H9 (cell line): ENCODE data around the gene CFAP77. TPM values are rescaled to one million over a fixed set of nuclear protein-coding genes. Genes with fewer than 3 reads are reported as not detected.

Experiments used
- DNase-seq: peaks from one replicate; pipeline ENCODE4 v3.0.0-alpha.2; 2017
- H2AFZ ChIP-seq: one replicate; pipeline ENCODE4 v1.6.1; 2013; ENCODE audit warnings: mild to moderate bottlenecking, low read length, control low read depth, moderate library complexity
- H2AK5ac ChIP-seq: 2 replicates; pipeline ENCODE4 v1.6.1; 2013; ENCODE audit warnings: low read length, control low read depth, mixed read lengths; ENCODE audit not compliant: insufficient read length
- H2BK120ac ChIP-seq: one replicate; pipeline ENCODE4 v1.6.1; 2013; ENCODE audit warnings: low read depth, mild to moderate bottlenecking, low read length, control low read depth, inconsistent platforms; ENCODE audit not compliant: poor library complexity, severe bottlenecking
- H2BK12ac ChIP-seq: 2 replicates; pipeline ENCODE4 v1.6.1; 2013; ENCODE audit warnings: low read length, control low read depth, mixed read lengths, low read depth; ENCODE audit not compliant: insufficient read length
- H2BK15ac ChIP-seq: 2 replicates; pipeline ENCODE4 v1.6.1; 2013; ENCODE audit warnings: low read depth, low read length, control low read depth
- H2BK20ac ChIP-seq: one replicate; pipeline ENCODE4 v1.6.1; 2013; ENCODE audit warnings: low read depth, mild to moderate bottlenecking, low read length, control low read depth, inconsistent platforms; ENCODE audit not compliant: poor library complexity, severe bottlenecking
- H2BK5ac ChIP-seq: 2 replicates; pipeline ENCODE4 v1.6.1; 2013; ENCODE audit warnings: low read length, control low read depth, mixed read lengths; ENCODE audit not compliant: insufficient read length
- H3K14ac ChIP-seq: 2 replicates; pipeline ENCODE4 v1.6.1; 2013; ENCODE audit warnings: low read length, control low read depth; ENCODE audit not compliant: insufficient read depth
- H3K18ac ChIP-seq: 2 replicates; pipeline ENCODE4 v1.6.1; 2013; ENCODE audit warnings: low read depth, mild to moderate bottlenecking, mixed read lengths, low read length, control low read depth; ENCODE audit not compliant: insufficient read length
- H3K23ac ChIP-seq: 2 replicates; pipeline ENCODE4 v1.6.1; 2013; ENCODE audit warnings: low read length, control low read depth, mixed read lengths, low read depth; ENCODE audit not compliant: insufficient read length
- H3K23me2 ChIP-seq: 2 replicates; pipeline ENCODE4 v1.6.1; 2013; ENCODE audit warnings: low read depth, mild to moderate bottlenecking, mixed read lengths, low read length, control low read depth; ENCODE audit not compliant: insufficient read length, poor library complexity, severe bottlenecking
- H3K27ac ChIP-seq: 2 replicates; pipeline ENCODE4 v1.5.1; 2013; ENCODE audit warnings: low read length, control low read depth, mixed read lengths, low read depth; ENCODE audit not compliant: insufficient read length
- H3K27me3 ChIP-seq: 2 replicates; pipeline ENCODE4 v1.6.1; 2013; ENCODE audit warnings: low read length, control low read depth, inconsistent platforms; ENCODE audit not compliant: insufficient read depth
- H3K4ac ChIP-seq: 2 replicates; pipeline ENCODE4 v1.6.1; 2013; ENCODE audit warnings: low read depth, mild to moderate bottlenecking, control low read depth, inconsistent platforms, low read length, moderate library complexity
- H3K4me1 ChIP-seq: 2 replicates; pipeline ENCODE4 v1.6.1; 2013; ENCODE audit warnings: low read length, control low read depth, inconsistent platforms; ENCODE audit not compliant: insufficient read depth
- H3K4me2 ChIP-seq: 2 replicates; pipeline ENCODE4 v1.6.1; 2013; ENCODE audit warnings: low read length, control low read depth, mixed read lengths; ENCODE audit not compliant: insufficient read length, insufficient read depth
- H3K56ac ChIP-seq: 2 replicates; pipeline ENCODE4 v1.6.1; 2013; ENCODE audit warnings: low read depth, mild to moderate bottlenecking, mixed read lengths, low read length, control low read depth; ENCODE audit not compliant: insufficient read length
- H3K79me1 ChIP-seq: 2 replicates; pipeline ENCODE4 v1.6.1; 2013; ENCODE audit warnings: low read depth, mild to moderate bottlenecking, moderate library complexity, low read length, control low read depth, inconsistent platforms; ENCODE audit not compliant: insufficient read depth, poor library complexity, severe bottlenecking
- H3K79me2 ChIP-seq: 2 replicates; pipeline ENCODE4 v1.6.1; 2013; ENCODE audit warnings: low read length, control low read depth, inconsistent platforms; ENCODE audit not compliant: insufficient read depth
- H3K9ac ChIP-seq: 2 replicates; pipeline ENCODE4 v1.6.1; 2013; ENCODE audit warnings: low read length, control low read depth, mixed read lengths; ENCODE audit not compliant: insufficient read length; ENCODE audit errors: extremely low read depth
- H3K9me3 ChIP-seq: one replicate; pipeline ENCODE4 v1.6.1; 2013; ENCODE audit warnings: low read depth, low read length, inconsistent platforms; ENCODE audit not compliant: control insufficient read depth
- H3T11ph ChIP-seq: one replicate; pipeline ENCODE4 v1.6.1; 2013; ENCODE audit warnings: mild to moderate bottlenecking, low read length, control low read depth, inconsistent platforms
- H4K20me1 ChIP-seq: one replicate; pipeline ENCODE4 v1.6.1; 2013; ENCODE audit not compliant: control insufficient read depth, insufficient read length, insufficient read depth
- H4K5ac ChIP-seq: 2 replicates; pipeline ENCODE4 v1.6.1; 2013; ENCODE audit warnings: low read depth, mild to moderate bottlenecking, mixed read lengths, low read length, control low read depth; ENCODE audit not compliant: insufficient read length
- H4K8ac ChIP-seq: replicated peaks from 2 replicates; pipeline ENCODE4 v1.6.1; 2013; ENCODE audit warnings: low read length, control low read depth, mixed read lengths, low read depth; ENCODE audit not compliant: insufficient read length
- H4K91ac ChIP-seq: 2 replicates; pipeline ENCODE4 v1.6.1; 2013; ENCODE audit warnings: low read depth, mild to moderate bottlenecking, moderate library complexity, mixed read lengths, low read length, control low read depth; ENCODE audit not compliant: insufficient read length
- H3K27ac Mint-ChIP-seq, 3 experiments: 2 replicates in 2 of 3; 3 replicates in 1 of 3; pipeline ENCODE4 v1.8.0; 2020 to 2021; ENCODE audit warnings: mixed read lengths in 3 of 3, mild to moderate bottlenecking in 1 of 3, moderate library complexity in 1 of 3
- H3K27me3 Mint-ChIP-seq: 2 replicates; pipeline ENCODE4 v1.8.0; 2021; ENCODE audit warnings: low read depth, mild to moderate bottlenecking, moderate library complexity, mixed read lengths
- H3K36me3 Mint-ChIP-seq, 3 experiments: 2 replicates in 2 of 3; 3 replicates in 1 of 3; pipeline ENCODE4 v1.8.0; 2020 to 2021; ENCODE audit warnings: low read depth in 3 of 3, mixed read lengths in 3 of 3; ENCODE audit not compliant: insufficient read depth in 1 of 3
- H3K4me1 Mint-ChIP-seq, 2 experiments: 2 replicates each; pipeline ENCODE4 v1.8.0; 2020; ENCODE audit warnings: mixed read lengths in 2 of 2
- H3K4me3 Mint-ChIP-seq, 2 experiments: 2 replicates in 1 of 2; 3 replicates in 1 of 2; pipeline ENCODE4 v1.8.0; 2020 to 2021; ENCODE audit warnings: mild to moderate bottlenecking in 2 of 2, mixed read lengths in 2 of 2, moderate library complexity in 1 of 2
- H3K9me3 Mint-ChIP-seq, 2 experiments: 2 replicates in 1 of 2; 3 replicates in 1 of 2; pipeline ENCODE4 v1.8.0; 2020; ENCODE audit warnings: mild to moderate bottlenecking in 2 of 2, mixed read lengths in 2 of 2, moderate library complexity in 1 of 2
- CTCF ChIP-seq: fragments of 200-600 bp; sonication (generic); conservative IDR thresholded peaks from 3 replicates; pipeline ENCODE4 v1.8.0; 2021; ENCODE audit warnings: antibody characterized with exemption, mild to moderate bottlenecking
- WGBS: extraction: QIAGEN DNeasy Blood & Tissue Kit; methylation state at CpG from one replicate; pipeline ENCODE4 v1.1.7; 2013; ENCODE audit warnings: missing lambda C conversion rate, low lambda C conversion rate, mixed read lengths; ENCODE audit not compliant: insufficient read length; ENCODE audit errors: extremely low coverage; 5-methylcytosine and 5-hydroxymethylcytosine counted together
- total RNA-seq: library from RNA; stranded (reverse); gene quantifications from 2 replicates; pipeline ENCODE4 v1.2.1, GENCODE V29; 2021

Gene CFAP77
- total RNA-seq, 1 experiment from 2014 or later, result 0.72 TPM

GRCh38 chr9:132487980-132488535, 78.0 kb downstream of the CFAP77 start:
- Histone ChIP-seq H4K8ac (no peak overlapping the region), H3T11ph (no peak overlapping the region), H3K4me2 (no peak overlapping the region), H2BK12ac (no peak overlapping the region), H3K4ac (no peak overlapping the region), H3K27ac (no peak overlapping the region), H2BK20ac (no peak overlapping the region), H4K20me1 (no peaks in the 10 kb centered on the region), H3K79me1 (no peaks in the 10 kb centered on the region), H4K5ac (no peak overlapping the region), H2BK5ac (no peak overlapping the region), H3K9ac (no peak overlapping the region), H2BK15ac (no peak overlapping the region), H3K23me2 (no peaks in the 10 kb centered on the region), H3K23ac (no peak overlapping the region), H3K4me1 (no peaks in the 10 kb centered on the region; the same call in 1 of the 2 replicates), H3K18ac (no peak overlapping the region), H3K79me2 (no peaks in the 10 kb centered on the region), H2AFZ (no peak overlapping the region), H2BK120ac (no peak overlapping the region), H3K56ac (no peak overlapping the region), H3K14ac (no peak overlapping the region), H3K27me3 (no peaks in the 10 kb centered on the region), H4K91ac (no peak overlapping the region), H2AK5ac (no peak overlapping the region), H3K9me3 (no peaks in the 10 kb centered on the region)
- H3K27me3 Mint-ChIP-seq, result peaks cover 10% of the 10 kb centered on the region
- H3K9me3 Mint-ChIP-seq, result peaks cover 8 to 14% of the 10 kb centered on the region in 2 experiments
- H3K4me1 Mint-ChIP-seq, result peaks cover 11 to 25% of the 10 kb centered on the region in 2 experiments
- no peak for DNase-seq
- no peak for TF ChIP-seq CTCF
- H3K4me3 Mint-ChIP-seq, result no peak overlapping the region
- no CpG with 5 or more reads among the region's 7 CpGs for WGBS
- H3K27ac Mint-ChIP-seq, result no peak overlapping the region
- peaks cover 2 to 5% (median 2%) of the 10 kb centered on the region in 3 experiments; a peak in 4 of 7 replicates for H3K36me3 Mint-ChIP-seq
